Bronchial epithelial cell (primary cell): Measurements from ENCODE around the gene SUPT4H1. TPM values are rescaled to one million over a fixed set of nuclear protein-coding genes. Genes with fewer than 3 reads are reported as not detected.

Source experiments
- DNase-seq: peaks from one replicate; pipeline ENCODE4 v3.0.0-alpha.2; 2010; ENCODE audit warnings: low read depth
- FAIRE-seq: peaks from 2 replicates; lab custom pipeline; 2011; peaks lifted over from hg19 to GRCh38; lab: Jason Lieb, UNC
- H3K27me3 ChIP-seq: 2 replicates; pipeline ENCODE4 v1.5.1; 2011; ENCODE audit warnings: low read length; ENCODE audit not compliant: control insufficient read depth, insufficient read depth
- H3K36me3 ChIP-seq: 2 replicates; pipeline ENCODE4 v1.5.1; 2011; ENCODE audit warnings: low read length; ENCODE audit not compliant: control insufficient read depth, insufficient read depth
- H3K4me3 ChIP-seq: 2 replicates; pipeline ENCODE4 v1.5.1; 2011; ENCODE audit warnings: mild to moderate bottlenecking, low read depth, low read length, control low read depth
- CTCF ChIP-seq: IDR thresholded peaks from 2 replicates; pipeline ENCODE4 v1.5.1; 2011; ENCODE audit warnings: mild to moderate bottlenecking, moderate library complexity, low read length, control low read depth, inconsistent platforms; ENCODE audit not compliant: insufficient read depth, severe bottlenecking
- total RNA-seq: library from RNA; depleted of rRNA; stranded (reverse); fragments of >200 nt; gene quantifications from 2 replicates; pipeline ENCODE4 v1.2.1, GENCODE V29; 2014

Gene SUPT4H1
- total RNA-seq, 1 donor from 2014 or later, result 52.1 TPM

GRCh38 chr17:58319173-58320162, 32.5 kb downstream of the SUPT4H1 start:
- Histone ChIP-seq H3K27me3 (peaks cover 6% of the 10 kb centered on the region), H3K4me3 (no peak overlapping the region), H3K36me3 (no peaks in the 10 kb centered on the region)
- no peak for TF ChIP-seq CTCF
- no peak for DNase-seq
- no peak for FAIRE-seq

- DNase-seq, result no peak
- H3K36me3 ChIP-seq, result no peaks in the 10 kb centered on the region
- no peak for FAIRE-seq
- peaks cover 5% of the 10 kb centered on the region for H3K27me3 ChIP-seq
- no peak for TF ChIP-seq CTCF
- H3K4me3 ChIP-seq, result no peak overlapping the region
These were observed 33.3 kb downstream of the SUPT4H1 start for GRCh38 chr17:58318627-58319172.

DNA sequence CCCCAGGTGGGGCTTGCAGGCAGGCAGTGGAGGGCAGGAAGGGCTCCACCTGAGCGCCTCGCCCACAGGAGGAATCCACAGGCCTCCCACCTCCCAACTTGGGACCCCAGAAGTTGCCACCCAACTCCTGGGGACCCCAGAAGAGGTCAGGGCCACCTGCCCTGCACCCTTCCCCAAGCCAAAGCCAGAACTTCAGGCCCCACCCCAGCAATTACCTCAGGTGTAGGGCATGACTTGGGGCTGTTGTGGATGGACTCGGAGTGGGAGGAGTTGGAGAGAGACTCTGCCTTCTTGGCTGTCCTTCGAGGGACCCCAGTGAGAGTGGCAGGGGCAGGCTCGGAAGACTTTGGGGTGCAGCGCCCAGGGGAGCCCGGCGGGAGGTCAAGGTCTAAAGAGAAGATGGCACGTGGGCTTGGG, 33.9 kb downstream of the SUPT4H1 start:
- Histone ChIP-seq H3K27me3 (peaks cover 4% of the 10 kb centered on the region), H3K4me3 (no peak overlapping the region), H3K36me3 (no peaks in the 10 kb centered on the region)
- no peak for DNase-seq
- no peak for FAIRE-seq
- no peak for TF ChIP-seq CTCF

- H3K27me3 ChIP-seq, result peaks cover 4% of the 10 kb centered on the region
- DNase-seq (peak; percentile 85), FAIRE-seq (peak; percentile 47)
- H3K36me3 ChIP-seq, result no peaks in the 10 kb centered on the region
- no peak overlapping the region for H3K4me3 ChIP-seq
- peak; percentile 91 for TF ChIP-seq CTCF
These were observed 34.5 kb downstream of the SUPT4H1 start for GRCh38 chr17:58317421-58318064.

DNA sequence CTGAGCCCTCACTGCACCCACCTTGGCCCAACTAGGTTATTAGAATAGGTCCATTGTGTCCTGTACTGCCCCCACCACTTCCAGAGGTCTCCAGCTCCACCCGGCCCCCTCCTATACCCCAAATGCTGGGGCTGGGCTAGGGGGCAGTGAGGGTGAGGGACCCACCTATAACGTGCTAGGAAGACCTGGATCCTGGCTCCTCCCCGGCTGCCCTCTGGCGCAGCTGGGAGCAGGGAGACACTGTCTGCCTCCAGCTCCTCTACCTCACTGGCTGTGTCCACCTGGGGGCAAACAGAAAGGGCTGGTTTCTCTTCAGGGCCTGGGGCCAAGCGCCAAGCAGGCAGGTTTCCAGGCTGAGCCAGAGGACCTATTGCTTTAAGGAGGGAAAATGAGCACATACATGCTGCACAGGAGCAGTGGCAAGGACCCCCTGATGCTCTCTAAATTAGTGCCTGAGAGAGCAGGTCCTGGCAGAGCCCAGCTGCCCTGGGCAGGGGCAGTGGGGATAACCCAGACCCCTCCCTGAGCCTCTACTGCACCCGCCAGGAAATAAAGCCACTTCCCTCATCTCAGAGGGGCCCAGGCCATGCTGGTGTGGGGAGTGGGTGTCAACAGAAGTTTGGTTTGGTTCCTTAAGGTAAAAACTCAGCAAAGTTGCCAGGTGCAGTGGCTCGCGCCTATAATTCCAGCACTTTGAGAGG, 35.6 kb downstream of the SUPT4H1 start:
- TF ChIP-seq CTCF, result no peak
- Histone ChIP-seq H3K36me3 (no peaks in the 10 kb centered on the region), H3K27me3 (peaks cover 4% of the 10 kb centered on the region), H3K4me3 (no peak overlapping the region)
- DNase-seq, result no peak
- no peak for FAIRE-seq
